Activated naive CD4-positive, alpha-beta T cell treated with anti-CD3 and anti-CD28 coated beads for 36 hours (primary cell): ENCODE data around the gene TPP1. TPM values are rescaled to one million over a fixed set of nuclear protein-coding genes. Genes with fewer than 3 reads are reported as not detected.

Source experiments
- CTCF ChIA-PET: fragments of 350-600 bp; sonication (Branson Sonifier 250); formaldehyde crosslinking; loops from one replicate; lab custom pipeline; 2021; ENCODE audit warnings: antibody characterized with exemption; lab: Charles Lee
- DNase-seq: peaks from one replicate; pipeline ENCODE4 v3.0.0-alpha.2; 2020
- H3K27ac Mint-ChIP-seq: one replicate; pipeline ENCODE4 v1.8.0; 2021; ENCODE audit warnings: mild to moderate bottlenecking, mixed read lengths
- H3K27me3 Mint-ChIP-seq: one replicate; pipeline ENCODE4 v1.8.0; 2021; ENCODE audit warnings: low read depth, mixed read lengths
- H3K36me3 Mint-ChIP-seq: one replicate; pipeline ENCODE4 v1.8.0; 2021; ENCODE audit warnings: low read depth, mixed read lengths
- H3K4me1 Mint-ChIP-seq: one replicate; pipeline ENCODE4 v1.8.0; 2021; ENCODE audit warnings: low read depth, mixed read lengths
- H3K4me3 Mint-ChIP-seq: one replicate; pipeline ENCODE4 v1.8.0; 2021; ENCODE audit warnings: mild to moderate bottlenecking, moderate library complexity, mixed read lengths
- H3K9me3 Mint-ChIP-seq: one replicate; pipeline ENCODE4 v1.8.0; 2021; ENCODE audit warnings: mixed read lengths
- intact Hi-C: fragments of 100-400 bp; cut with micrococcal nuclease; formaldehyde crosslinking; loops from one replicate; pipeline ENCODE4 v1.15.1; 2023
- total RNA-seq, 2 experiments: library from RNA; stranded (reverse); gene quantifications; one replicate each; pipeline ENCODE4 v1.2.3, GENCODE V29; 2021

The TPP1 gene
- total RNA-seq, 2 experiments from 2014 or later, result 25.7 to 28.5 TPM

DNA sequence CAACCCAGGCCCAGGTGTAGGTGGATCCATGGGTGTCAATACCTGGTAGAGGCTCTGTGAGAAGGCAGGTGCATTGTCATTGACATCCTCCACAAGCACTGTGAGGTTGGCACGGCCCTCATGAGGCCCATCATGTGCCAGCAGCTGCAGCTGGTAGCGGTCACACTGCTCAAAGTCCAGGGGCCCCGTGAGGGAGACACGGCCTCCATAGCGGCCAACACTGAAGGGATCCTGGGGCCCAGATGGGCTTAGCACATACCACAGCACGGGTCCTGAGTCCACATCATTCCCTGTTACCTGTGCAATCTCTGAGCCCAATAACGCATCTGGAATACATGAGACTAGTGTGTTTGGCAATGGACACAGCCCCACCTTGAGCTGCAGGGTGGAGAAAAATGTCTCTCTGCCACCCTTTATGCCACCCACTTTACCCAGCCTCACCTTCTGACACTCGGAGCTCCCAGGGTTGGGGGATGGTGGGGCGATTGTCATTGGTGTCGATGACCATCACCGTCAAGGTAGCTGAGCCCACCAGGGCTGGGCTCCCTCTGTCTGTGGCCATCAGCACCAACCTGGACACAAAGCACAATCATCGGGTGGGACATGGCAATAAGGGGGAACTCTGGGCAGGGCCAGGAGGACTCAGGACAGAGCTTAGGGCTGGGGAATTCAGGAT, 6.1 kb upstream of the TPP1 start:
- CTCF ChIA-PET, result interaction anchor here (0.6 kb wide), 1 partner anchor 50 kb away, joined by 4 read pairs; no protein-coding TSS in a partner anchor
- Mint-ChIP-seq H3K4me3 (no peak overlapping the region), H3K27me3 (no peaks in the 10 kb centered on the region), H3K36me3 (no peaks in the 10 kb centered on the region), H3K27ac (no peak overlapping the region), H3K9me3 (no peaks in the 10 kb centered on the region), H3K4me1 (peaks cover 19% of the 10 kb centered on the region)
- intact Hi-C loops, result no loop called here
- no peak for DNase-seq

DNA sequence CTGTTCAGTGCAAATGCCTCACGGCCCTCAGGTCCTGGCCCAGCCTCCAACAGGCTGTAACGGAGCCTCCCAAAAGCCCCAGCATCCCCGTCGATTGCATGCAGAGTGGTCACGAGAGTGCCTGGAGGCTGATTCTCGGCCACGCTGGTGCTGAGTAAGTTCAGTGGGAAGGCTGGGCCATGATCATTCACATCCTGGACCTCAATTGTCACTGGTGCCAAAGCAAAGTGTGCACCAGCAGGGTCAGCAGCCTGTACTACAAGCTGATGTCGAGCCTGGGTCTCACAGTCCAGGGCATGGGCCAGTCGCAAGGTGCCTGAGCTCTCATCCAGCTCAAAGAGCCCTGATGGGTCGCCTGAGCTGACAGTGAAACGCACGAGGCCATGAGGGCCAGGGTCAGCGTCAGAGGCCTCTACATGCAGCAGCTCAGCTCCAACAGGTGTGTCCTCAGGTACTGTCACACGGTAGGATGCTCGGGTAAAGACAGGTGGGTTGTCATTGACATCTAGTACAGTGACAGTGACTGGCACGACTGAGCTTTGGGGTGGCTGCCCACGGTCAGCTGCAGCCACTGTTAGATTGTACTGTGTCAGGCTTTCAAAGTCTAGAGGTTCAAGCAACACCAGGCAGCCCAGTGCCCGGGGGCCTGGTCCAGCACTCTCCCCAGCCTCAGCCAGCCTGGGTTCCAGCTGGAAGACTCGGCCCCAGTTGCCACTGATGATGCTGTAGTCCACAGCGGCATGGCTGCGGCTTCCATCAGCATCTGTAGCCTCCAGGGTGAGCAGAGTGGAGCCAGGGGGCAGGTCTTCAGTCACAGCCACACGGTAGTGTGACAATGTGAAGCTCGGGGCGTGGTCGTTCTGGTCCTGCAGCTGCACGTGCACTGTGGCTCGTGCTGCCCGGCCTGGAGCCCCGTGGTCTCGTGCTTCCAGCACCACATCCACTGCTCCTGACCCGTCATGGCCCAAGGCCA, 4.5 kb upstream of the TPP1 start:
- H3K4me3 Mint-ChIP-seq, result no peak overlapping the region
- no peaks in the 10 kb centered on the region for H3K36me3 Mint-ChIP-seq
- DNase-seq, result no peak
- H3K4me1 Mint-ChIP-seq, result peaks cover 19% of the 10 kb centered on the region
- H3K27ac Mint-ChIP-seq, result no peak overlapping the region
- intact Hi-C loops, result no loop called here
- H3K9me3 Mint-ChIP-seq, result no peaks in the 10 kb centered on the region
- CTCF ChIA-PET, result interaction anchor here (0.6 kb wide), 1 partner anchor 373 kb away, joined by 4 read pairs; no protein-coding TSS in a partner anchor
- H3K27me3 Mint-ChIP-seq, result no peaks in the 10 kb centered on the region

GRCh38 chr11:6622261-6623171, 3.3 kb upstream of the TPP1 start:
- no peak for DNase-seq
- Mint-ChIP-seq H3K9me3 (no peaks in the 10 kb centered on the region), H3K4me3 (no peak overlapping the region), H3K4me1 (peaks cover 9% of the 10 kb centered on the region), H3K27me3 (no peaks in the 10 kb centered on the region), H3K36me3 (no peaks in the 10 kb centered on the region), H3K27ac (no peak overlapping the region)
- CTCF ChIA-PET, result interaction anchor here (0.6 to 0.8 kb wide), 2 partner anchors 61 to 372 kb away, joined by 3 to 4 read pairs; partner anchors contain the start of gene MRPL17
- intact Hi-C loops, result no loop called here

GRCh38 chr11:6621711-6622211, 2.5 kb upstream of the TPP1 start:
- CTCF ChIA-PET, result interaction anchor here (0.8 kb wide), 2 partner anchors 59 to 61 kb away, joined by 3 read pairs; partner anchors contain the start of gene MRPL17
- Mint-ChIP-seq H3K9me3 (no peaks in the 10 kb centered on the region), H3K4me3 (no peak overlapping the region), H3K36me3 (no peaks in the 10 kb centered on the region), H3K4me1 (peaks cover 4% of the 10 kb centered on the region), H3K27me3 (no peaks in the 10 kb centered on the region), H3K27ac (no peak overlapping the region)
- intact Hi-C loops, result no loop called here
- DNase-seq, result no peak

DNA sequence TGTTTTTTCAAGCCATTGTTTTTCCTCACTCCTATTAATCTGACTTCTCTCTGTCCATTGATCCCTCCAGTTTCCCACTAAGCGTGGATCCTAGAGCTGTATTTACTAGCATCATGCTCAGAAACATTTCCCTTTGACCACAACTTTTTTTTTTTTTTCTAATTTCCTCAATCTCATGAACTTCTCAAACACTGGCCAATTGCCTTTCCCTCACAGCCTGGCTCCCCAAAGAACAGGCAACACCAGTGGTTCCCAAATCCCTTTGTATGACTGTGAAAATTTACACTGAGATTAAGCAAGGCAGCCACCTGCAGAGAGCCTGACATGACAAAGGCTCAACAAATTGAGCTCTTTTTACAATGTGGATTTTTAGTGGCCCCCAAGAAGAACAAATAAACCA, 1.4 kb upstream of the TPP1 start:
- CTCF ChIA-PET, result interaction anchor here (0.6 kb wide), 1 partner anchor 116 kb away, joined by 3 read pairs; no protein-coding TSS in a partner anchor
- no peak overlapping the region for H3K27ac Mint-ChIP-seq
- H3K27me3 Mint-ChIP-seq, result no peaks in the 10 kb centered on the region
- peaks cover 3% of the 10 kb centered on the region for H3K4me1 Mint-ChIP-seq
- H3K36me3 Mint-ChIP-seq, result peaks cover under 1% of the 10 kb centered on the region
- no peak overlapping the region for H3K4me3 Mint-ChIP-seq
- no peaks in the 10 kb centered on the region for H3K9me3 Mint-ChIP-seq
- DNase-seq, result no peak
- intact Hi-C loops, result no loop called here

GRCh38 chr11:6618117-6619003, 862 bp downstream of the TPP1 start:
- Mint-ChIP-seq H3K9me3 (no peaks in the 10 kb centered on the region), H3K27me3 (no peaks in the 10 kb centered on the region), H3K4me3 (no peak overlapping the region), H3K36me3 (peaks cover 5% of the 10 kb centered on the region), H3K4me1 (peaks cover 3% of the 10 kb centered on the region), H3K27ac (no peak overlapping the region)
- intact Hi-C loops, result loop anchor here (1.0 to 2.0 kb wide), 7 partner anchors 7 to 228 kb away; partner anchors contain the start of genes ARFIP2, MRPL17, SMPD1 and TIMM10B
- DNase-seq, result peak; percentile 76
- CTCF ChIA-PET, result interaction anchor here (1.0 to 3.0 kb wide), 15 partner anchors 9 to 240 kb away, joined by 3 to 22 read pairs (median 4); partner anchors contain the start of genes ILK, MRPL17 and RRP8

DNA sequence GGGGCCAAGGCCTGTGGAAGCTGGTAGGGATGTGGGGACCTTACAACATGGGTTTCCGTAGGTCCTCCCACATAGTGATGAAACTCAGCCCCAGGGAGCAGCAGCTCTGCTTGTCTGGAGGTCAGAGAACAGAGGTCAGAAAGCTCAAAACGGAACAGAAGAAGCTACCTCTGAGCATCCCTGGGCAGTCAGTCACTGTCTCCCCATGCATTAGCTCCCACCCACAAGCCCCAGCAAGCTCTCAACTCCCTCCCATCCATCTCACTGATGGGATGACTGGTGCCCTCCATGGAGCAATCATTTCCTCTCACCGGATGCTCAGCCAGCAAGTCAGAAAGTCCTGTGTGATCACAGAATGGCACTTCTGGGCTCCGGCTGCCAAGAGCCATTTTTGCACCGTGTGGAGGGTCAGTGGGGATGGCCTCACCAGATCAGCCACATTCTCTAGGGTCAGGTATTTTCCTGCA, 1.9 kb downstream of the TPP1 start:
- intact Hi-C loops, result no loop called here
- H3K4me1 Mint-ChIP-seq, result peaks cover 3% of the 10 kb centered on the region
- CTCF ChIA-PET, result interaction anchor here (1.0 to 3.0 kb wide), 10 partner anchors 8 to 239 kb away, joined by 3 to 22 read pairs (median 4); partner anchors contain the start of genes ILK, MRPL17 and RRP8
- no peak for DNase-seq
- H3K27ac Mint-ChIP-seq, result peak overlapping the region; percentile 14
- H3K36me3 Mint-ChIP-seq, result peaks cover 5% of the 10 kb centered on the region
- H3K4me3 Mint-ChIP-seq, result peak overlapping the region; percentile 8
- H3K9me3 Mint-ChIP-seq, result no peaks in the 10 kb centered on the region
- no peaks in the 10 kb centered on the region for H3K27me3 Mint-ChIP-seq

GRCh38 chr11:6616596-6617250, 2.5 kb downstream of the TPP1 start:
- intact Hi-C loops, result no loop called here
- Mint-ChIP-seq H3K27ac (no peak overlapping the region), H3K4me3 (no peak overlapping the region), H3K27me3 (no peaks in the 10 kb centered on the region), H3K9me3 (no peaks in the 10 kb centered on the region), H3K4me1 (peaks cover 3% of the 10 kb centered on the region), H3K36me3 (peaks cover 5% of the 10 kb centered on the region)
- CTCF ChIA-PET, result interaction anchor here (1.0 to 3.0 kb wide), 2 partner anchors 13 to 51 kb away, joined by 5 to 22 read pairs; partner anchors contain the start of genes ILK and RRP8
- DNase-seq, result no peak

DNA sequence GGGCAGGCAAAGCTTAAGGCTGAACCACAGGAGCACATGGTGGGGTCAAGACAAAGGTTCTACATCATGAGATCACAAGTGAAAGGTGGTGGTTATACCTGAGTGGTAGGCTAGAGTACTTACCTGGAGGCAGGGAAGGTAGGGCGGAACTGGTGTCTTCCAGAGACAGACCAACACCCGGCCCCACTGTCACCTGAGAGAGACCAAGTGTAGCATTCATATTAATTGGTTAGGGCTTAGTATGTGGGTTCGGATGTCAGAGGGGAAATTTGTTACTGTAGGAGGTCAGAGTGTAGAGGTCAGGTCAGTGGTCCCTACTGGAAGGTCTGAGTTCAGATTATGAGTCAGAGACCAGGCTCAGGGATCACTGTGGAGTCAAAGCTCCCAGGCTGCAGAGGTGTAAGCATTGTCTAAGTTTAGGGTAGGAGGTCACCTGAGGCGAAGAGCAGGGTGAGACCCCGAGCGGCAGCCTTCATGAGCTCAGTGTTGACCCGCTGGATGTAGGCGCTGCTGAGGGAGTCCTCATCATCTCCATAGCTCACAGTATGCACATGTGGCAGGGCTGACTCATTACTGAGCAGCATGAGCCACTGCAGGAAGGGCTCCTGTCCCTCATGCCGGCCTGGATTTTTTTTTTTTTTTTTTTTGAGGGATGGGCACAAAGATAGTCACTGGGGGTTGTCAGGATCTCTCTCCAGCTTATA, 3.2 kb downstream of the TPP1 start:
- Mint-ChIP-seq H3K36me3 (peaks cover 12% of the 10 kb centered on the region), H3K4me3 (no peak overlapping the region), H3K9me3 (no peaks in the 10 kb centered on the region), H3K4me1 (peaks cover 8% of the 10 kb centered on the region), H3K27ac (no peak overlapping the region), H3K27me3 (no peaks in the 10 kb centered on the region)
- no peak for DNase-seq
- intact Hi-C loops, result no loop called here
- CTCF ChIA-PET, result interaction anchor here (1.0 kb wide), 1 partner anchor 52 kb away, joined by 5 read pairs; no protein-coding TSS in a partner anchor

GRCh38 chr11:6615046-6615445, 4.2 kb downstream of the TPP1 start:
- Mint-ChIP-seq H3K36me3 (peaks cover 21% of the 10 kb centered on the region), H3K27me3 (no peaks in the 10 kb centered on the region), H3K4me3 (no peak overlapping the region), H3K4me1 (peaks cover 18% of the 10 kb centered on the region), H3K9me3 (no peaks in the 10 kb centered on the region), H3K27ac (peak overlapping the region; percentile 41)
- CTCF ChIA-PET, result no interaction called here
- intact Hi-C loops, result no loop called here
- DNase-seq, result no peak
